K562 (cell line): ENCODE results near the gene B9D2. TPM values are rescaled to one million over a fixed set of nuclear protein-coding genes. Genes with fewer than 3 reads are reported as not detected.

Source experiments
- ARID3B ChIP-seq: fragments of 250-450 bp; sonication (Bioruptor Pico); IDR thresholded peaks from 2 replicates; pipeline ENCODE4 v1.4.0; 2020; ENCODE audit warnings: borderline replicate concordance
- COPS2 ChIP-seq: fragments of 450-650 bp; conservative IDR thresholded peaks from 2 replicates; pipeline ENCODE4 v1.6.1; 2016; ENCODE audit warnings: mild to moderate bottlenecking, moderate library complexity
- DDX20 ChIP-seq: fragments of 450-650 bp; IDR thresholded peaks from 2 replicates; pipeline ENCODE4 v1.6.1; 2016; ENCODE audit warnings: missing genetic modification characterization, low read depth, mild to moderate bottlenecking, missing compliant biosample characterization, moderate library complexity
- DIDO1 ChIP-seq: fragments of 450-650 bp; IDR thresholded peaks from 2 replicates; pipeline ENCODE4 v1.6.1; 2016; ENCODE audit warnings: low read depth, missing biosample characterization, missing genetic modification characterization
- FOSL1 ChIP-seq: fragments of 200-800 bp; sonication (Bioruptor generic); conservative IDR thresholded peaks from 2 replicates; pipeline ENCODE4 v1.6.1; 2016; ENCODE audit warnings: missing genetic modification characterization, missing compliant biosample characterization
- HIVEP1 ChIP-seq: fragments of 250-450 bp; sonication (Bioruptor Pico); IDR thresholded peaks from 2 replicates; pipeline ENCODE4 v1.4.0; 2020; ENCODE audit warnings: mild to moderate bottlenecking
- IRF1 ChIP-seq: sonication (generic); formaldehyde crosslinking; IDR thresholded peaks from 2 replicates; pipeline ENCODE4 v1.8.0; 2022; ENCODE audit warnings: missing genetic modification reagents, mild to moderate bottlenecking, borderline replicate concordance
- KDM1A ChIP-seq, 2 experiments: fragments of 450-650 bp; IDR thresholded peaks; 2 replicates each; pipeline ENCODE4 v1.6.1; 2016; ENCODE audit warnings: mild to moderate bottlenecking in 2 of 2
- RBM34 ChIP-seq: fragments of 200-400 bp; formaldehyde crosslinking; IDR thresholded peaks from 2 replicates; pipeline ENCODE4 v1.6.1; 2018; ENCODE audit warnings: low read length, borderline replicate concordance; ENCODE audit not compliant: insufficient read depth
- RFX1 ChIP-seq: fragments of 450-650 bp; IDR thresholded peaks from 2 replicates; pipeline ENCODE4 v1.6.1; 2016; ENCODE audit warnings: mild to moderate bottlenecking, moderate library complexity
- TSC22D4 ChIP-seq: fragments of 450-650 bp; IDR thresholded peaks from 2 replicates; pipeline ENCODE4 v1.6.1; 2016; ENCODE audit warnings: missing genetic modification characterization, missing biosample characterization, control low read depth
- ZNF174 ChIP-seq: fragments of 250-450 bp; sonication (Bioruptor Pico); IDR thresholded peaks from 2 replicates; pipeline ENCODE4 v1.4.0; 2020; ENCODE audit warnings: mild to moderate bottlenecking
- polyA plus RNA-seq, 8 experiments: library from polyadenylated mRNA; depleted of rRNA in 4 of 8; stranded (reverse) in 5 of 8; unstranded in 3 of 8; fragments of >200 nt; fragmentation: Nextera tagmentation in 2 of 8; fragmentation: Illumina TruSeq in 1 of 8; extraction: Ambion mirVana in 2 of 8; extraction: Trizol in 1 of 8; gene quantifications; 2 replicates each; pipeline versions ENCODE4 v1.2.1 to v1.2.3, GENCODE V29; 2011 to 2014; ENCODE audit warnings: inconsistent platforms in 1 of 8, missing spikeins in 1 of 8
- total RNA-seq, 7 experiments: library from RNA; depleted of rRNA in 6 of 7; stranded (reverse); fragments of >200 nt in 6 of 7; fragmentation: Illumina TruSeq in 2 of 7; extraction: Trizol in 2 of 7; gene quantifications; 2 replicates each; pipeline versions ENCODE4 v1.2.1 to v1.2.3, GENCODE V29; 2011 to 2021; ENCODE audit warnings: low replicate concordance in 1 of 7
- TF ChIP-seq, protein P1 (sequence below): fragments of 250-450 bp; sonication (Bioruptor Pico); IDR thresholded peaks from 2 replicates; pipeline ENCODE4 v1.5.0; 2022; ENCODE audit warnings: mild to moderate bottlenecking
- TF ChIP-seq, protein P2 (sequence below): fragments of 250-450 bp; sonication (Bioruptor Pico); IDR thresholded peaks from 2 replicates; pipeline ENCODE4 v1.4.0; 2020
- TF ChIP-seq, protein P3 (sequence below): IDR thresholded peaks from 3 replicates; pipeline ENCODE4 v1.6.1; 2011; ENCODE audit warnings: borderline replicate concordance, mild to moderate bottlenecking; ENCODE audit not compliant: insufficient read length, insufficient read depth

The B9D2 gene
- total and polyA plus RNA-seq, 9 of the 15 experiments (the other 6 are each of a cell fraction or from before 2014, with no cell fraction given) = 0.83 to 6.9 (median 2.8) TPM

- TF ChIP-seq, protein P1, sequence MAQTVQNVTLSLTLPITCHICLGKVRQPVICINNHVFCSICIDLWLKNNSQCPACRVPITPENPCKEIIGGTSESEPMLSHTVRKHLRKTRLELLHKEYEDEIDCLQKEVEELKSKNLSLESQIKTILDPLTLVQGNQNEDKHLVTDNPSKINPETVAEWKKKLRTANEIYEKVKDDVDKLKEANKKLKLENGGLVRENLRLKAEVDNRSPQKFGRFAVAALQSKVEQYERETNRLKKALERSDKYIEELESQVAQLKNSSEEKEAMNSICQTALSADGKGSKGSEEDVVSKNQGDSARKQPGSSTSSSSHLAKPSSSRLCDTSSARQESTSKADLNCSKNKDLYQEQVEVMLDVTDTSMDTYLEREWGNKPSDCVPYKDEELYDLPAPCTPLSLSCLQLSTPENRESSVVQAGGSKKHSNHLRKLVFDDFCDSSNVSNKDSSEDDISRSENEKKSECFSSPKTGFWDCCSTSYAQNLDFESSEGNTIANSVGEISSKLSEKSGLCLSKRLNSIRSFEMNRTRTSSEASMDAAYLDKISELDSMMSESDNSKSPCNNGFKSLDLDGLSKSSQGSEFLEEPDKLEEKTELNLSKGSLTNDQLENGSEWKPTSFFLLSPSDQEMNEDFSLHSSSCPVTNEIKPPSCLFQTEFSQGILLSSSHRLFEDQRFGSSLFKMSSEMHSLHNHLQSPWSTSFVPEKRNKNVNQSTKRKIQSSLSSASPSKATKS = no peak
- TF ChIP-seq RBM34 (no peak), DDX20 (no peak), TSC22D4 (no peak), IRF1 (no peak), DIDO1 (tag) (no peak), ZNF174 (CRISPR knock-in tag) (no peak), FOSL1 (tag) (peak; percentile 59; the same call in 1 of the 2 replicates), KDM1A (IDR thresholded peaks at IDR 0.05) (peak; percentile 53 to 76; a peak in 3 of 4 replicates), COPS2 (no peak), RFX1 (no peak), HIVEP1 (CRISPR knock-in tag) (no peak), ARID3B (CRISPR knock-in tag) (no peak)
- TF ChIP-seq, protein P2, sequence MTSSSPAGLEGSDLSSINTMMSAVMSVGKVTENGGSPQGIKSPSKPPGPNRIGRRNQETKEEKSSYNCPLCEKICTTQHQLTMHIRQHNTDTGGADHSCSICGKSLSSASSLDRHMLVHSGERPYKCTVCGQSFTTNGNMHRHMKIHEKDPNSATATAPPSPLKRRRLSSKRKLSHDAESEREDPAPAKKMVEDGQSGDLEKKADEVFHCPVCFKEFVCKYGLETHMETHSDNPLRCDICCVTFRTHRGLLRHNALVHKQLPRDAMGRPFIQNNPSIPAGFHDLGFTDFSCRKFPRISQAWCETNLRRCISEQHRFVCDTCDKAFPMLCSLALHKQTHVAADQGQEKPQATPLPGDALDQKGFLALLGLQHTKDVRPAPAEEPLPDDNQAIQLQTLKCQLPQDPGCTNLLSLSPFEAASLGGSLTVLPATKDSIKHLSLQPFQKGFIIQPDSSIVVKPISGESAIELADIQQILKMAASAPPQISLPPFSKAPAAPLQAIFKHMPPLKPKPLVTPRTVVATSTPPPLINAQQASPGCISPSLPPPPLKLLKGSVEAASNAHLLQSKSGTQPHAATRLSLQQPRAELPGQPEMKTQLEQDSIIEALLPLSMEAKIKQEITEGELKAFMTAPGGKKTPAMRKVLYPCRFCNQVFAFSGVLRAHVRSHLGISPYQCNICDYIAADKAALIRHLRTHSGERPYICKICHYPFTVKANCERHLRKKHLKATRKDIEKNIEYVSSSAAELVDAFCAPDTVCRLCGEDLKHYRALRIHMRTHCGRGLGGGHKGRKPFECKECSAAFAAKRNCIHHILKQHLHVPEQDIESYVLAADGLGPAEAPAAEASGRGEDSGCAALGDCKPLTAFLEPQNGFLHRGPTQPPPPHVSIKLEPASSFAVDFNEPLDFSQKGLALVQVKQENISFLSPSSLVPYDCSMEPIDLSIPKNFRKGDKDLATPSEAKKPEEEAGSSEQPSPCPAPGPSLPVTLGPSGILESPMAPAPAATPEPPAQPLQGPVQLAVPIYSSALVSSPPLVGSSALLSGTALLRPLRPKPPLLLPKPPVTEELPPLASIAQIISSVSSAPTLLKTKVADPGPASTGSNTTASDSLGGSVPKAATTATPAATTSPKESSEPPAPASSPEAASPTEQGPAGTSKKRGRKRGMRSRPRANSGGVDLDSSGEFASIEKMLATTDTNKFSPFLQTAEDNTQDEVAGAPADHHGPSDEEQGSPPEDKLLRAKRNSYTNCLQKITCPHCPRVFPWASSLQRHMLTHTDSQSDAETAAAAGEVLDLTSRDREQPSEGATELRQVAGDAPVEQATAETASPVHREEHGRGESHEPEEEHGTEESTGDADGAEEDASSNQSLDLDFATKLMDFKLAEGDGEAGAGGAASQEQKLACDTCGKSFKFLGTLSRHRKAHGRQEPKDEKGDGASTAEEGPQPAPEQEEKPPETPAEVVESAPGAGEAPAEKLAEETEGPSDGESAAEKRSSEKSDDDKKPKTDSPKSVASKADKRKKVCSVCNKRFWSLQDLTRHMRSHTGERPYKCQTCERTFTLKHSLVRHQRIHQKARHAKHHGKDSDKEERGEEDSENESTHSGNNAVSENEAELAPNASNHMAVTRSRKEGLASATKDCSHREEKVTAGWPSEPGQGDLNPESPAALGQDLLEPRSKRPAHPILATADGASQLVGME (CRISPR knock-in tag) = no peak
- TF ChIP-seq, protein P3, sequence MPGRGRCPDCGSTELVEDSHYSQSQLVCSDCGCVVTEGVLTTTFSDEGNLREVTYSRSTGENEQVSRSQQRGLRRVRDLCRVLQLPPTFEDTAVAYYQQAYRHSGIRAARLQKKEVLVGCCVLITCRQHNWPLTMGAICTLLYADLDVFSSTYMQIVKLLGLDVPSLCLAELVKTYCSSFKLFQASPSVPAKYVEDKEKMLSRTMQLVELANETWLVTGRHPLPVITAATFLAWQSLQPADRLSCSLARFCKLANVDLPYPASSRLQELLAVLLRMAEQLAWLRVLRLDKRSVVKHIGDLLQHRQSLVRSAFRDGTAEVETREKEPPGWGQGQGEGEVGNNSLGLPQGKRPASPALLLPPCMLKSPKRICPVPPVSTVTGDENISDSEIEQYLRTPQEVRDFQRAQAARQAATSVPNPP = no peak
Observed at GRCh38 chr19:41321600-41322270, 42.2 kb downstream of the B9D2 start (continued).
